Purkinje cell (primary cell): Measurements from ENCODE around the gene PCSK4. TPM values are rescaled to one million over a fixed set of nuclear protein-coding genes. Genes with fewer than 3 reads are reported as not detected.

Source experiments
- polyA plus RNA-seq: library from polyadenylated mRNA; unstranded; fragments of >200 nt; fragmentation: Nextera tagmentation; gene quantifications from 2 replicates; pipeline ENCODE4 v1.2.1, GENCODE V29; 2014

Gene PCSK4
- not detected in 2 replicates for polyA plus RNA-seq

DNA sequence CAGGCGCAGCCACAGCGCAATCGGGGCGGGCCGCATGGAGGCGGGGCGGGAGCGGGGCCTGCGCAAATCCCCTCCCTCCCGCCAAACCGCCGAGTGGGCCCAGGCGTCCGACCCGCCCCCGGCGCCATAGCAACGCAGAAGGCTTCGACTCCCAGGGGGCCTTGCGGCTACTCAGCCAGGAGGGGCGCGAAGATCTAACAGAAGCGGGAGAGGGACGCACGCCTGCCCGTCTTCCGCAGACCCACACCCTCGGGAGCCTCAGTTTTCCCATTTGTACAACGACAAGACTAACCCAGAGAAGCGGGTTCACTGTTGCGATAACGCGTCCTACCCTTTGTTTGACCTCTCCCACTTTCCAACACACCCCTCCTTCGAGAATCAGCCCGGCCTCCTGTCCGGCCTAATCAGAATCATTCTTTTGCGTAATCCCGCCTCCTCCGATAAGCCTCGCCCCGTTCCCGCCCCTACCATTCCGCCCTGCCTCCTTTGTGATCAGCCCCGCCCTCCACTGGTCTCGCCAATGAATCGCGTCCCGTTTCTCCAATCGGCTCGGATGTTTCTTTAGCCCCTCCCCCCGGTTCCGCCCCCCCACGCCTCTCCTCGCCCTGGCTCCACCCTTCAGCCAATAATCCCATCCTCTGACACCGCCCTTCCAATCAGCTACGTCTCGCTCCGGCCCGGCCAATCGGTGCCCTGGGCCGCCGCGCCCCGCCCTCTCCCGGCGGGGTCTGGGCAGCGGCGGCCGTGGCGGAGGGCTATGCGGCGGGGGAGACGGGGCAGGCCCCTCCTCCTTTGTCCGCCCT is at the start of gene PCSK4:
Gene PCSK4, minus strand, starts transcription at position 40 of the 803 bp plus-strand sequence. Its CDS starts 4 bp downstream, at position 36.

DNA sequence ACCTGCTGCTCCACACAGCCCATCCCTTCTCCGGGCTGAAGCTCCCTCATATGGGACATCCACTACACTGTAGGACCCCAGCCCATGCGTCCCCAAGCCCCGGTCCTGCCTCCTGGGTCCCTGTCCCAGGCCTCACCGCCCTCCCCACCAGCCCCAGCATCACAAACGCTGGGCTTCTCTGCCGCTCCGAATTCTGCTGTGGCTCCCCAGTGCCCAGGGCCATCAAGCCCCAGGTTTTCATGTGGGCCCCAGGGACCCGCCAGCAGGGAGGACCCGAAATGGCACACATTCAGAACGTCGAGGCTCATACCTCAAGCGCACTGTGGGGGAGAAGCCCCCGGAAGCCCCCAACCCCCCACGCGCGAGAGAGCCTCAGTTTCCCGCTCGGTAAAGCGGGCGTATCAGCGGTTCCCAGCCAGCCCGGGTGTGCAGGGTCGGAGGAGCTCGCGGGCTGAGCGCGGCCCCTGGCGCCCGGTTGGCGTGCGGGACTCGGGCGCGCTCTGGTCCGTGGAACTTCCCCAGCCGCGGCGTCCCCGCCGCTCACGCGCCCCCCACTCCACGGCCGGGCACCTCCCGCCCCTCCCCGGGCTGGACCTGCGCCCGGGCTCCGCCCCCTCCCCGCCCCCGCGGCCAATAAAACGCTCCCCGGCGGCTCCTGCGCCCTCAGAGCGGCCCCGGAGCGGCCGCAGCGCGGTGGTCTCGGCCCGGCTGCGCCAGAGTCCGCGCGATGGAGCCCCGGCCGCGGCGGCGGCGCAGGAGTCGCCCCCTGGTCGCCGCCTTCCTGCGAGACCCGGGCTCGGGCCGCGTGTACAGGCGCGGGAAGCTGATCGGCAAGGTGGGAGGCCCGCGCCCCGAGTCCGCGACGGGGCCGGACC is 33.5 kb upstream of the PCSK4 start, which contains the start of gene PLK5:
Gene PLK5, plus strand, starts transcription at position 666 of the 875 bp plus-strand sequence. CDS start 2,920 bp downstream, outside the sequence.

DNA sequence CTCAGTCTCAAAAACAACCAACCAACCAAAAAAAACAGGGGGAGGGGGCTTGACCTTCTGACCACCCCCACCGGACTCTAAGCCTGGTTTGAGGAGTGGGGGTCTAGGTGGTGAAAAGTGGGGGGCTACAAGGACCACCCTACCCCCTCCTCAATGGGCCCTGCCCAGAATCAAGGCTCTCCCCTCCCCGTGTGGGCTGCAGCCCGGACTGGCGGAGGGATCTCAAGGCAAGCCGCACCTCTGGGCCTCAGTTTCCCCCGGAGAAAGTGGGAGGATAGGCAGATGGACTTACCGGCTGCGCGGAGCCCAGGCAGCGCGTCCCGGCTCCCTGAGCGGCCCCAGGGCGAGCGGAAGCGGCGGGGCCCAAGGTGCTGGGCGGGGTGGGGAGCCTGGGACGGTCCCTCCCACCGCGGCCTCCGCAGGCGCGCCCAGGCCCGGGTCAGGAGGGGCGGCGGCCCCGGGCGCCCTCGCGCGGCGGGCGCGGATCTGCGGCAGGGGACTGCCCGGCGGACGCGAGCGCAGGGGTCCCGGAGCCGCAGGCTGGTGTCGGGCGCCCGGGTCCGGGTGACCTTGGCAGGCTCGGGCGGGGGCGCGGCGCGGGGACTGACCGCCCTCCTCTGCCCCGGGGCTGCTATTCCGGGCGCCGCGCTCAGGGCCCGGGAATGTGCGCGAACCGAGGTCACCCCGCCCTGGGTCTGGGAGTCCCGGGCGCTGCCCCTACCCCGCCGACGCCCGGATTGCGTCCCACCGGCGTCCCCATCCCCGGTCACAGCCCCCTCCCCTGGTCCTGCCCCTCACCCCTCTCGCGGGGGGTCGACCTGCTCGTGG is 22.7 kb upstream of the PCSK4 start, which contains the start of gene ADAMTSL5:
Gene ADAMTSL5, minus strand, starts transcription at position 349 of the 828 bp plus-strand sequence. CDS start 2,076 bp downstream, outside the sequence.

DNA sequence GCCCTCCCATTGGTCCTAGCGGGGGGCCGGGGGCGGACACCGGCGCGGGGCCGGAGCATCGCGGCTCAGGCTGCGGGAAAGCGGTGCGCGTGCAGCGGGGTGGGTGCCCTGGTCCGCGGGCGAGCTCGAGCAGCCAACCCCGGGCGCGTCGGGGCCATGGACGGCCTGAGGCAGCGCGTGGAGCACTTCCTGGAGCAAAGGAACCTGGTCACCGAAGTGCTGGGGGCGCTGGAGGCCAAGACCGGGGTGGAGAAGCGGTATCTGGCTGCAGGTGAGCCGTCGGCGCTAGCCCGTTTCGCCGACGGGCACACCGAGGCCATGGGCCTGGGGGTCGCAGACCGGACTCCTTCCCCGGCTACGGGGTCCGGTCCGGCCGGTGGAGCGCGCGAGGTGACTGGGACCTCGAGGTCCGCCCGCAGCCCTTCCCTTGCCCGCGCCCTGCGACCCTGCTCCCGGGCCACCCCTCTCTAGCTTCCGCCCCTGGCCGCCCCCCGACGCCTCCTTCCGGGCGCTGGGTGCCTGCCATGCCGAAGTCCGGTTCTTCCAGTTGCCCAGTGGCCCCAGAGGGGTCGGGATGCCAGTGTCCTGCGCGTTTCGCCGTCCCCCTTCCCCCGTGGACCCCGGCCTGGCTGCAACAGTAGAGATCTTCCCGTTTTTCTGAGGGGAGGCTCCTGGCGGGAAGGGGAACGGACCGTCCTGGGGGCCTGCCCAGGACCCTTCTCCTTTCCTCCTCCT is 1.1 kb upstream of the PCSK4 start, which contains the start of gene REEP6:
Gene REEP6, plus strand, starts transcription at position 68 of the 735 bp plus-strand sequence. Its CDS starts 89 bp downstream, at position 157.

DNA sequence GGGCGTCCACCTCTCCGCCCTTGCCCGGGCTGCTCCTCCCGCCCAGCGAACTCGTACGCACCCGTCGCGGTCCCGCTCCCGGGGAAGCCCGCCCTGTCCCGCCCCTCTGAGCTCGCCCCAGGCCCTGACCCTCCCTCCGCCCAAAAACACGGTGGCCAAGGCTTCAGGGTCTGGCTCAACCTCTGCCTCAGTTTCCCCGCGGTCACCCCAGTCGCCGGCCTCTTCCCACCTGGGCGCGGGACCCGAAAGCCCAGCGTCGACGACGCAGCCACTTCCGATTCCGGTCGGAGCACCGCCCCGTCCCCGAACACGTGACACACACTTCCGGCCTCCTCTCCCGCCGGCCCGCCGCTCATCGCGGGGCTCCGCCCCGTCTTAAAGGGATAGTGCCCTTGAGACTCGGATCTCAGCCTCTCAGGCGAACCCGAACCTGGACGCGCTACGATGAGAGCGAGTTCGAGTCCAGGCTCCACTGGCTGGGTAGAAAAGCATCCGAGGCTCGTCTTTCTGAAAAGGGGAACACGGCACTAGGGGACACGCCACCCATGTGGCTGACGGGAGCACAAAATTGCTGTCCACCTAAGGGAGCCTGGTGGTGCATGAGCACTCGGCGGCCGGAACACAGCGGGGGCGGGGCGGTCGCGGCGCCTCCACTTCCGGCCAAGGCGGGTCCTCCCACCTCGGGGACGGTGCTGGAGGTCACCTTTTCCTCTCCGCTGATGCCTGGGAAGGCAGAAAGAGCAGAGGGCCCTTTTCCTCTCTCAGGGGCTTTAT is 11.0 kb downstream of the PCSK4 start, which contains the start of gene C19orf25:
Gene C19orf25, minus strand, starts transcription at position 282 of the 774 bp plus-strand sequence. CDS start 312 bp downstream, outside the sequence.

DNA sequence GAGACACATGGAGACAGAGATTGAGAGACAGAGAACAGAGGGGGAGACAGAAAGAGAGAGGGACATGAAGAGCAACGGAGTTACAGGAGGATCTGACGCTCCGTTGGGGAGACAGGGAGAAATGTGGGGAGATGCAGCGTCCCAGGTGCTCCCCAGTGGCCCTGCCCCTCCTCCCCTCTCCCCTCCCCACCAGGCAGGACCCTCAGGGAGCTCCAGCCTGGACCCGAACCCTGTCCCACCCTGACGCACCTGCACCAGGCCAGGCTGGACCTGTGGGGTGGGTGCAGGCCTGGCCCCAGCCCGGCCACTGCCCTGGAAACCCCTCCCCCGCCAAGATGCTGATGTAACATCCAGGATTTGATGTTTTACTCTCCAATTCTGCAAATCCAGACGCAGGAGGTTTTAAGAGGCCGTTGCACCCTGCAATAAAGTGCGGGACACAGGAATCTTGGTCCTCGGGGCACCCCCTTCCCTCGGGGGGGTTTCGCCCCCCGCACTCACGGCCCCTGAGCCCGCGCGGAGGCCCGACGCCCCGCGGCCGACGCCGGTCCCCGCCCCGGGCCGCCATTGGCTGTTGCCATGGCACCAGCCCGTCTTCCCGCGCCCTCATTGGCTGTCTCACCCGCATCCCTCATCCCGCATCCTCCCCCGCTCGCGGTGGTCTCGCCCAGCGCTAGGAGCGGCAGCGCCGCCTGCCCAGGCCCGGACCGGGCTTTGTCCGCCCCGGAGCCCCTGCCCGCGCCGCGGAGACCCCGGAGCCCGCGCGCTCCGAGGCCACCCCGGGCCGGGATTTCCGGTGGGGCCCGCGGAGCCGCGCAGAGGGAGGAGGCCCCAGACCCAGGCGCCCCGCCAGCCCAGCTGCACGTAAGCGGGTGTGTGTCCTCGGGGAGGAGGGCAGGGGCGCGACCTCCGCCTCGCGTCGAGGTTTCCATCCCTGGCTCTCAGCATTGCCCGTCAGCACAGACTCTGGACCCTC is 40.4 kb downstream of the PCSK4 start, which contains the start of gene APC2:
Gene APC2, plus strand, starts transcription at position 655 of the 976 bp plus-strand sequence. CDS start 2,881 bp downstream, outside the sequence.

DNA sequence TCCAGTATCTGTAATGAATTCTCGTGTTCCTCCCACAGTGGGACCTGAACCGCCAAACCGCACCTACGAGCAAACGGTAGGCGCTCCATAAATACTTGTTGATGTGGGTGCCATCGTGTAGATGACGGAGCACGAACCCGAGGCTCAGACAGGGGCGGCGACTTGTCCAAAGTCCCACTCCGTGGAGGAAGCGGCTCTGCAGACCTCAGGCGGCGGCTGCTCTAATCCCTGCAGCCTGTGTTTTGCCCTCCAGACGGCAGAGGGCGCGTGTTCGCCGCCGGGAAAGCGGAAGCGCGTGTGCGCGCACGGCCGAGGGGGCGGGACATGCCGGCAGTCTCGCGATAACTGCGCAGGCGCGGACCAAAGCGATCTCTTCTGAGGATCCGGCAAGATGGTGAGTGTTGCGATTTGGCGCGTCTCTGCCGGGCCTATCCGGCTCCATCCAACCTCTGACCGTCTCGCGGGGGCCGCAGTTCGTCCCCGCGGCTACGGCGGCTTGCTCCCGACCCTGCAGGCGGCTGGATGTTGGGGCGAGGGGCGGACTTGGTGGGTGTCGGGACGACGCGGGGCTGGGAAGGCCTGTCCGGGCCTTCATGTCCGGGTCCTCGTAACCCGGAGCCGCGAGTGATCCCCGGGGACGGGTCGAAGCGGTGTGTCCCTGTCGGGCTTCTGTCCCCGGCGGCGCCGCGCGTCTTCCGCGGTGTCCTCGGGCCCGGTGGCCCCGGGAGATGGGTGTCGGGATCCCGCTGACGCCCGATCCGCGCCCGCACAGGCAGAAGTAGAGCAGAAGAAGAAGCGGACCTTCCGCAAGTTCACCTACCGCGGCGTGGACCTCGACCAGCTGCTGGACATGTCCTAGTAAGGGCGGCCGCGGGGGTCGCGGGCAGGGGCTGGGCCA is 51.9 kb downstream of the PCSK4 start, which contains the start of gene RPS15:
Gene RPS15, plus strand, starts transcription at position 362 of the 898 bp plus-strand sequence. Its CDS starts 30 bp downstream, at position 392.

Other genes starting within 250 kb of the PCSK4 start
- 71.5 and 78.2 TPM in 2 replicates for gene ATP5F1D, start 248.6 kb downstream of the PCSK4 start, polyA plus RNA-seq
- 0.46 and 1.2 TPM in 2 replicates for gene MIDN, start 241.8 kb downstream of the PCSK4 start, polyA plus RNA-seq
- gene CIRBP, start 221.0 kb downstream of the PCSK4 start, polyA plus RNA-seq = 80.6 and 81.4 TPM in 2 replicates
- gene FAM174C, start 214.8 kb downstream of the PCSK4 start, polyA plus RNA-seq = 7.3 and 10.2 TPM in 2 replicates
- gene EFNA2, start 204.5 kb downstream of the PCSK4 start, polyA plus RNA-seq = not detected in 2 replicates
- 41.5 and 71.7 TPM in 2 replicates for gene NDUFS7, start 106.4 kb downstream of the PCSK4 start, polyA plus RNA-seq
- gene GAMT, start 88.8 kb downstream of the PCSK4 start, polyA plus RNA-seq = 9.0 TPM in 2 replicates
- 4.6 and 5.4 TPM in 2 replicates for gene DAZAP1, start 82.8 kb downstream of the PCSK4 start, polyA plus RNA-seq
- gene RPS15, start 52.0 kb downstream of the PCSK4 start, polyA plus RNA-seq = 661 and 694 TPM in 2 replicates
- 0.60 and 1.2 TPM in 2 replicates for gene APC2, start 40.2 kb downstream of the PCSK4 start, polyA plus RNA-seq
- gene C19orf25, start 11.1 kb downstream of the PCSK4 start, polyA plus RNA-seq = 1.2 and 1.5 TPM in 2 replicates
- gene REEP6, start 831 bp upstream of the PCSK4 start, polyA plus RNA-seq = 2.2 and 3.7 TPM in 2 replicates
- not detected in 2 replicates for gene ADAMTSL5, start 22.7 kb upstream of the PCSK4 start, polyA plus RNA-seq
- 0.23 TPM in 1 of 2 replicates, not detected in the other for gene PLK5, start 33.7 kb upstream of the PCSK4 start, polyA plus RNA-seq
- 1.6 and 2.2 TPM in 2 replicates for gene MEX3D, start 78.0 kb upstream of the PCSK4 start, polyA plus RNA-seq
- gene MBD3, start 102.5 kb upstream of the PCSK4 start, polyA plus RNA-seq = 0.87 and 1.4 TPM in 2 replicates
- gene UQCR11, start 115.1 kb upstream of the PCSK4 start, polyA plus RNA-seq = 639 and 706 TPM in 2 replicates
- 0.24 and 0.73 TPM in 2 replicates for gene TCF3, start 162.3 kb upstream of the PCSK4 start, polyA plus RNA-seq